Gastrocnemius medialis (tissue), 4 donors: Measurements from ENCODE around the gene ITGB1. TPM values are rescaled to one million over a fixed set of nuclear protein-coding genes. Genes with fewer than 3 reads are reported as not detected.
"Not testable (repeated sequence)": the region's sequence is repeated elsewhere in the genome, so short reads cannot be mapped to it uniquely, and the experiment has no call there.

Source experiments
- ATAC-seq, 2 donors: fragments of 150-250 bp; one replicate each; pipeline ENCODE4 v1.9.1; 2016
- DNase-seq, 2 donors: peaks; one replicate each; pipeline ENCODE4 v3.0.0-alpha.2; 2019
- H3K27ac ChIP-seq, 4 donors: fragments of 200-600 bp; sonication (generic); 1 replicate in 1 of 4; 2 replicates in 3 of 4; pipeline ENCODE4 v1.5.1; 2016 to 2018; ENCODE audit warnings: mild to moderate bottlenecking in 2 of 4, moderate library complexity in 1 of 4
- H3K27me3 ChIP-seq, 3 donors: fragments of 200-600 bp; sonication (generic) in 2 of 3; 1 replicate in 1 of 3; 2 replicates in 2 of 3; pipeline versions ENCODE4 v1.5.1 to v1.6.0; 2016 to 2019; ENCODE audit warnings: mild to moderate bottlenecking in 1 of 3, moderate library complexity in 1 of 3
- H3K36me3 ChIP-seq, 2 donors: fragments of 200-600 bp; sonication (generic) in 1 of 2; one replicate each; pipeline ENCODE4 v1.5.1; 2017 to 2018
- H3K4me1 ChIP-seq, 2 donors: fragments of 200-600 bp; sonication (generic) in 1 of 2; one replicate each; pipeline ENCODE4 v1.5.1; 2016 to 2017; ENCODE audit warnings: mild to moderate bottlenecking in 2 of 2
- H3K4me3 ChIP-seq, 4 donors: fragments of 200-600 bp; sonication (generic) in 3 of 4; 1 replicate in 1 of 4; 2 replicates in 3 of 4; pipeline ENCODE4 v1.5.1; 2016 to 2019; ENCODE audit warnings: mild to moderate bottlenecking in 2 of 4
- H3K9me3 ChIP-seq, 3 donors: fragments of 200-600 bp; sonication (generic) in 2 of 3; 1 replicate in 1 of 3; 2 replicates in 2 of 3; pipeline ENCODE4 v1.5.1; 2016 to 2019
- CTCF ChIP-seq, 5 experiments: fragments of 450-650 bp in 3 of 5; fragments of 200-600 bp in 2 of 5; sonication (generic) in 2 of 5; IDR thresholded peaks in 4 of 5; conservative IDR thresholded peaks in 1 of 5; 1 replicate in 4 of 5; 2 replicates in 1 of 5; pipeline ENCODE4 v1.5.1; 2016 to 2019; ENCODE audit warnings: antibody characterized with exemption in 5 of 5, mild to moderate bottlenecking in 3 of 5, moderate library complexity in 3 of 5
- POLR2A ChIP-seq, 2 donors: fragments of 450-650 bp; IDR thresholded peaks; one replicate each; pipeline ENCODE4 v1.6.1; 2017; ENCODE audit warnings: antibody characterized with exemption in 2 of 2, mild to moderate bottlenecking in 2 of 2, moderate library complexity in 2 of 2
- in situ Hi-C, 4 donors: fragments of 200-750 bp; cut with MboI; loops; one replicate each; pipeline versions ENCODE4 v1.15.0 to v1.8.0; 2017; ENCODE audit warnings: low sequenced_read_pairs in 4 of 4
- intact Hi-C: fragments of 100-400 bp; cut with DNase I; formaldehyde crosslinking; loops from one replicate; pipeline ENCODE4 v1.15.1; 2023; ENCODE audit warnings: low total_unique reads
- total RNA-seq, 4 donors: library from RNA; depleted of rRNA; stranded (reverse); fragments of >200 nt; gene quantifications; one replicate each; pipeline versions ENCODE4 v1.1.0 to v1.2.3, GENCODE V29; 2016

ITGB1 gene
- total RNA-seq, 4 donors from 2014 or later, result 242 to 379 (median 368) TPM

GRCh38 chr10:32927750-32928149, 30.3 kb downstream of the ITGB1 start:
- intact Hi-C loops, result no loop called here
- Histone ChIP-seq H3K4me3 (no peak overlapping the region), H3K36me3 (peaks cover 0 to 65% of the 10 kb centered on the region in 2 donors), H3K4me1 (peaks cover 0 to 3% of the 10 kb centered on the region in 2 donors), H3K9me3 (no peaks in the 10 kb centered on the region), H3K27ac (no peak overlapping the region), H3K27me3 (no peaks in the 10 kb centered on the region)
- TF ChIP-seq CTCF (IDR thresholded peaks at IDR 0.05 in 4 of 5, conservative IDR thresholded peaks at IDR 0.05 in 1 of 5) (no peak), POLR2A (IDR thresholded peaks at IDR 0.05) (no peak)
- ATAC-seq (no peak), DNase-seq (no peak)
- in situ Hi-C loops, result no loop called here

- Histone ChIP-seq H3K4me3 (no peak overlapping the region), H3K36me3 (peaks cover 0 to 99% of the 10 kb centered on the region in 2 donors), H3K27ac (no peak overlapping the region), H3K9me3 (no peaks in the 10 kb centered on the region), H3K4me1 (no peaks in the 10 kb centered on the region), H3K27me3 (no peaks in the 10 kb centered on the region)
- TF ChIP-seq POLR2A (IDR thresholded peaks at IDR 0.05) (no peak), CTCF (IDR thresholded peaks at IDR 0.05 in 4 of 5, conservative IDR thresholded peaks at IDR 0.05 in 1 of 5) (no peak)
- intact Hi-C loops, result no loop called here
- in situ Hi-C loops, result no loop called here
- ATAC-seq (no peak), DNase-seq (no peak)
These were observed 34.2 kb downstream of the ITGB1 start for GRCh38 chr10:32923849-32924248.

- no peaks in the 10 kb centered on the region for H3K9me3 ChIP-seq
- H3K4me1 ChIP-seq, result no peaks in the 10 kb centered on the region
- H3K36me3 ChIP-seq, result peaks cover 0 to 100% of the 10 kb centered on the region in 2 donors
- no peak overlapping the region for H3K4me3 ChIP-seq
- no peak for DNase-seq
- H3K27ac ChIP-seq, result no peak overlapping the region
- in situ Hi-C loops, result no loop called here
- TF ChIP-seq POLR2A (IDR thresholded peaks at IDR 0.05) (no peak), CTCF (IDR thresholded peaks at IDR 0.05 in 4 of 5, conservative IDR thresholded peaks at IDR 0.05 in 1 of 5) (no peak)
- no peaks in the 10 kb centered on the region for H3K27me3 ChIP-seq
- no peak for ATAC-seq
- intact Hi-C loops, result no loop called here
These were observed 34.9 kb downstream of the ITGB1 start for GRCh38 chr10:32923134-32923533.

- intact Hi-C loops, result no loop called here
- no peak overlapping the region for H3K27ac ChIP-seq
- H3K9me3 ChIP-seq, result no peaks in the 10 kb centered on the region
- in situ Hi-C loops, result no loop called here
- DNase-seq (no peak), ATAC-seq (no peak)
- H3K4me3 ChIP-seq, result no peak overlapping the region
- TF ChIP-seq POLR2A (IDR thresholded peaks at IDR 0.05), result no peak
- no peak for TF ChIP-seq CTCF (IDR thresholded peaks at IDR 0.05 in 4 of 5, conservative IDR thresholded peaks at IDR 0.05 in 1 of 5)
- no peaks in the 10 kb centered on the region for H3K4me1 ChIP-seq
- peaks cover 0 to 93% of the 10 kb centered on the region in 2 donors for H3K36me3 ChIP-seq
- H3K27me3 ChIP-seq, result no peaks in the 10 kb centered on the region
These were observed 35.9 kb downstream of the ITGB1 start for GRCh38 chr10:32922170-32922569.

- H3K9me3 ChIP-seq, H3K27me3 ChIP-seq, DNase-seq, in situ Hi-C loops, ATAC-seq, H3K4me3 ChIP-seq, H3K4me1 ChIP-seq, H3K27ac ChIP-seq, intact Hi-C loops: not testable (repeated sequence)
- peaks cover 0 to 65% of the 10 kb centered on the region in 2 donors for H3K36me3 ChIP-seq
These were observed 40.2 kb downstream of the ITGB1 start for GRCh38 chr10:32917817-32918216.
